HG02852 (cell line): ENCODE measurements around the gene TIPIN.
"Not testable (repeated sequence)": the region's sequence is repeated elsewhere in the genome, so short reads cannot be mapped to it uniquely, and the experiment has no call there.

Experiments
- ATAC-seq: cut with Tn5 transposase; IDR thresholded peaks from one replicate; pipeline ENCODE4 v1.9.1; 2021; ENCODE audit warnings: mild to moderate bottlenecking, moderate library complexity; ENCODE audit not compliant: unreplicated experiment

Gene TIPIN

DNA sequence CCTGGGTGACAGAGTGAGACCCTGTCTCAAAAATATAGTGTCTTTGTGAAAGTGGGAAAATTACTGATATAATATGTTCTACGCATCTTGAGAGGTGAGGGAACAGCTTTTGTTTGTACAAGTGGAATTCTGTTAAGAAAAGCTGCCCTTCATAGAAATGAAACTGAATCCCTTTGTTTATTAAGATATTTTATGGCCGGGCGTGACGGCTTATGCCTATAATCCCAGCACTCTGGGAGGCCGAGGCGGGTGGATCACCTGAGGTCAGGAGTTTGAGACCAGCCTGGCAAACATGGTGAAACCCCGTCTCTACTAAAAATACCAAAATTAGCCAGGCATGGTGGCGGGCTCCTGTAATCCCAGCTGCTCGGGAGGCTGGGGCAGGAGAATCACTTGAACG is 52.1 kb downstream of the TIPIN start:
- ATAC-seq: not testable (repeated sequence)

DNA sequence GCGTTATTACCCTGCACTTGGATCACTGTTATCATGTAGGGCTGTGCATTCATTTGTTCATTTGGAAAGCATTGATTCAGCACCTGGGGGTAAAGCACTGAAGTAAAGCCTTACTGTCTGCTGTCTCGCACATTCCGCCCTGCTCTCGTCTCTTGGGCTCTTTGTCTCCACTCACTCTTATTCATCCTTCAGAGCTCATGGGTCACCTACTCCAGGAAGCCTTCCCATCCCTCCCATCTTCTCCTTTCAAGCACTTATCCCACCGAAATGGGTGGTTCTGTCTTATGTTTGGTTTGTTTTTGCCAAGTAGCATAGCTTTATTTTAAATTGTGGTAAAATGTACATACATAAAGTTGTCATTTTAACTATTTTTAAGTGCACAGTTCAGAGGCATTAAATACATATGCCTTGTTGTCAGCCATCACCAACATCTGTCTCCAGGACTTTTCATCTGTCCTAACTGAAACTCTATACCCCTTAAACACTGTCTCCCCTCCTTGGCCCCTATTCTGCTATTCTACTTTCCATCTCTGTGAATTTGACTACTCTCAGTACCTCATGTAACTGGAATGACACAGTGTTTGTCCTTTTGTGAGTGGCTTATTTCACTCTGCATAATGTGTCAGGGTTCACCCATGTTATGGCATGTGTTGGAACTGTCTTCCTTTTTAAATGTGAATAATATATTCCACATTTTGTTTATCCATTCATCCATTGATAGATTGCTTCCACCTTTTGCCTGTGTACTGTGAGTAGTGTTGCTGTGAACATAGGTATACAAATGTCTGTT is 53.8 kb downstream of the TIPIN start:
- ATAC-seq: no peak

DNA sequence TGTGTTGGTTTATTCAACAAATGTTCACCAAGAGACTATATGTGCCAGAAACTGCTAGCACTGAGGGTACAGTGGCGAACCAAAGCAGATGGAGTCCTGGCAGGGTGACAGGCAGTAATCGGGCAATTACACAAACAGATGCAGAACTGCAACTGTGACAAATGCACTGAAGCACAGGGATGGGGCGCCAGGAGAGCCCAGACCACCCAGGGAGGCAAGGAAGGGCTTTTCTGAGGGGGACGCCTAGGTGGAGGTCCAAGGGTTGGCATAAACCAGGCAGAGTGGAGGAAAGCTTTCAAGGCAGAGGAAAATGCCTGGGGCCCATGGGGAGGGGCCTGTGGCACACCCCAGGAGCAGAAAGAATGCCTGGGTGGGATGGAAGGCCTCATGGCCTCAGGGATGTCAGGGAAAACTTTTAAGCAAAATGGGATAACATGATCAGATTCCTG is 57.7 kb downstream of the TIPIN start:
- no peak for ATAC-seq

DNA sequence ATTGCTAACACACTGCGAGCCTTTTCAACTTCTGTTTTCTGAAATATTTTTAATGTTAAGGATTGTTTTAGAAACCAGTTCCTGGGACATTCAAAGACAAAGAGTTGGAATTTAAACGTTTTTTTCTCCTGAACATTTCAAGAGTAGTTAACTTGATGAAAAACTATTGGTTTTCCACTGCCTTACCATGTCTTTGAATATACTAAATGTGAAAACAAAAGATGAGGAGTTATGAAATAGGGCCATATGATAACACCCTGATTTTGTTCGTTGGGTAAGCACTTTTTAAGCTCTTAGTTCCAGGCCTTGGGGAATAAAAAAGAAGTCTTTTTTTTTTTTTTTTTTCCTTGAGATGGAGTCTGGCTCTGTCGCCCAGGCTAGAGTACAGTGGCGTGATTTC is 60.3 kb downstream of the TIPIN start:
- ATAC-seq: no peak

DNA sequence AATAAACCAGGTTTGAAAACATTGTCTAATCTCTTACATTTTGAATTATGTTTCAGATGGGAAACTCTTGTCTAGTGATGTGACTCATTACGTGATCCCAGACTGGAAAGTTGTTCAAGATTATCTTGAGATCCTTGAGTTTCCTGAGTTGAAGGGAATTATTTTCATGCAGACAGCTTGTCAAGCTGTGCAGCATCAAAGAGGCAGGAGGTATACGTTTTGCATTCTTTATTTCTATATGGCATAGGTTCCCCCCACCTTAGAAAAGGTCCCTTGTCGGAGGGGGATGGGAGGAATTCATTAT is 61.6 kb downstream of the TIPIN start:
- ATAC-seq: no peak

DNA sequence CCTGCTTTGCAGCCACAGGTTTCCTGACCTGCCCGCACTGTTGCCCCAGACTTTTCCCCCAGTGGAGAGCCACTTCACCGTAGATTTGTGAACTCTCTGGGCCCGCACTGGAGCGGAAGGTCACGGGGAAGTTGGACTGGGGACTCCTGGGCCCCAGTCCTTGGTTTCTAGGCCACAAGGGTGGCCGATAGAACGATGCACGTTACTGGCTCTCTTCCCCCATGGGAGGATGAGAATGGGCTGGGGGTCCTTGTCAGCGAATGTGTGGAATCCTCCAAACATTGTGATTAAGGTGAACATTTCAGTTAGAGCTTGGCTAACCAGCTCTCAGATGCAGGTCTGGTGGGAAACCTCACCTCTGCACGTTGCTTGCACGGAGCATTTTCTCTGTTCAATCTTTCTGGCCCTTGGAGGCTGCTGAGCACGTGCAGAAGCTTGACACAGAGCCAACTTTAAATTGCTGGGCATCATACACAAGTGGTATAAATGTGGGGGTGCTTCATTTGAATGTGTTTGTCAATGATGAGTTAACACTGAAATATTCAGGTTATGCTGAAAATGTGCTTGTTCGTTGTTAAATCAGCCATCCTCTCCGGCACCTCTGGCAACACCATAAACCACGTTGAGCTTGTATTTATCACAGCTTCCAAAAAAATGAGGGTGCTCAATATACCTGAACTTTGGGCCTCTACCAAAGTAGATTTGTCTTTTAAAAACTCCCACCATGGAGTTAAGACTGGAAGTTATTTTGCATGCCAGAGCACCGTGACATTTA is 62.1 kb downstream of the TIPIN start:
- peak; percentile 9 for ATAC-seq

DNA sequence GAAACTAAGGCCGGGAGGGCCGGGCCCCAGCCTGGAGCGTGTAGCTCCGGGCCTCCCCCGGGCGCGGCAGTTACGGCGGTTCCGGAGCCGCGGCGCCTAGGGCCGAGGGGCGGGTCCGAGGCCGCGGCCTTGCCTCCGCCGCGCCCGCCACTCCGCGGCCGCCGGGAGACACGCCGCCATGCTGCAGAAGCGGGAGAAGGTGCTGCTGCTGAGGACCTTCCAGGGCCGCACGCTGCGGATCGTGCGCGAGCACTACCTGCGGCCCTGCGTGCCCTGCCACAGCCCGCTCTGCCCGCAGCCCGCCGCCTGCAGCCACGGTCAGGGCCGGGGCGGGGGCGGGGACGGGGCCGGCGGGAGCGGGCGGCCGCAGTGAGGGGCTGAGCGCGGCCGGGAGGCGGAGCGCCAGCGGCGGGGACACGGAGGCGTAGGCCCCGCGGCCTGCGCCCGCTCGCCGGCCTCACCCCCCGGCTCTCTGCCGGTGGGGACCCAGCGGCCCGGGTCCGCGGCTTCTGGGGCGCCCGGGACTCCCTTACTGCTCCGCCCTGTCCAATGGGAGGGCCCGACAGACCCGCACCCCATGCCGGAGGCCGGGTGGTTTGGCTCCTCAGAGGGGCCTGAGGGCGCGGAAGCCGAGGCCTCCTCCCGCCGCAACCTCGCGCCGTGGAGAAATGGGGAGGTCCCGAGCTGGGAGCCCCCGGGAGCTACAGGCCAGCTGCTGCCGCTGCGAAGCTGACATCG is 62.9 kb downstream of the TIPIN start, which contains the start of gene DIS3L:
DIS3L (plus strand) TSS at position 150 of the 738 bp plus-strand sequence; CDS start at position 179, 29 bp downstream.
- peak; percentile 69 for ATAC-seq

DNA sequence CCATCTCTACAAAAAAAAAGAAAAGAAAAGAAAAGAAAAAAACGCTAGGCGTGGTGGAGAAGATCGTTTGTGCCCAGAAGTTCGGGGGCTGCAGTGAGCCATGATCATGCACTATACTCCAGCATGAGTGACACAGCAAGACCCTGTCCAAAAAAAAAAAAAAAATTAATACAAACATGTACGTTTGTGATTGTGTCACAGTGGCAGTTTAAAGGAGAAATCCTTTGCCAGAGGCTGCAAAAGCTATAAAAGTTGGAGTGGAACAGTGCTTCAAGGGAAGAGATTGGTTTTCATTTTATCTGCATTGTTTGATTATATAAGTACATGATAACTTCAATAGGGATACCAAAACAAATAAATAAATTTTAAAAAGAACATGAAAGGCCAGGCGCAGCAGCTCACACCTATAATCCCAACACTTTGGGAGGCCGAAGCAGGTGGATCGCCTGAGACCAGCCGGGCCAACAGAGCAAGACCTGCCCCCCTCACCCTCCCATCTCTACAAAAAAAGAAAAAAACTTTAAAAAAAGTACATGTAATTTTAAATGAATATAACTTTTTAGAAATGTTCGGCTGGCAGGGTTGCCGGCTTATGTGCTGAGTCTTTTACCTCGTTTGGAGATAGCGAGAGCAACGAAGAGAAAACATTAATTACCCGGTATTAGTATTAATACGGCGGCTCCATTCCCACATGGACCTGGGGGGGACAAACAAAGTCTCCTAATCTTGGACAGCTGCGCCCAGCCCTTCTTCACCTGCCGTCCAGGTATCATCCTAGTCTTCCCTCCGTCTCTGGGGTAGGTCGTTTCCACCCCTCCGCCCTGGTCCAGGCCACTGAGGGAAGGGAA is 63.7 kb downstream of the TIPIN start:
- ATAC-seq: peak; percentile 15

DNA sequence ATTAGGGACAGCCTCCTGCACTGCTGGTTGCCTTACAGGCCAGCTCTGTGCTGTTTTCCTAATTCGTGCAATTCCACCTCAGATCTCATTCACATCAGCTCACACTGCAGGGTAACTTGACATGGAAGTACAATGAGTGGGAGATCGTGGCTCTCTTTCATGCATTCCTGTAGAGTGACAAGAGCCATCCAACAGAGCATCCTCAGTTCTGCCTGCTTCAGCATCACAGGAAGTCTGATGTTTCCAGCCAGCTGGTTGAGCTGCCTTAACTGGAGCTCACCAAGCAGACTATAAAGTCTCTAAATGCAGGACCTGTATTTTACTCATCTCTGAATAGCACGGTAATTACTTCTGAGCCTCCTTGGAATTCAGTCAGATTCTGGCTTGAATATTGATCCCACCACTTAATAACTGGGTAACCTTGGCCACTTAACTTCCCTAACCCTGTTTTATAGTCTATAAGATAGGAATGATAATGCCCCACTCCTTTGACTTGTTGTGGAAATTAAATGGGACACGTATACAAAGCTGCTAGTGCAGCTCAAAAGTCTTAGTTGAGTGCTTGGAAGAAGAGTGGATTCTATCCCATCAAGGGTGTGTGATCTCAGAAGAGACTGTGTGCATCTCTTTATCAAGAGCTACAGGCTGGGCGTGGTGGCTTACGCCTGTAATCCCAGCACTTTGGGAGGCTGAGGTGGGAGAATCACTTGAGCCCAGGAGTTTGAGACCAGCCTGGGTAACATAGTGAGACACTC is 64.5 kb downstream of the TIPIN start:
- ATAC-seq: no peak

DNA sequence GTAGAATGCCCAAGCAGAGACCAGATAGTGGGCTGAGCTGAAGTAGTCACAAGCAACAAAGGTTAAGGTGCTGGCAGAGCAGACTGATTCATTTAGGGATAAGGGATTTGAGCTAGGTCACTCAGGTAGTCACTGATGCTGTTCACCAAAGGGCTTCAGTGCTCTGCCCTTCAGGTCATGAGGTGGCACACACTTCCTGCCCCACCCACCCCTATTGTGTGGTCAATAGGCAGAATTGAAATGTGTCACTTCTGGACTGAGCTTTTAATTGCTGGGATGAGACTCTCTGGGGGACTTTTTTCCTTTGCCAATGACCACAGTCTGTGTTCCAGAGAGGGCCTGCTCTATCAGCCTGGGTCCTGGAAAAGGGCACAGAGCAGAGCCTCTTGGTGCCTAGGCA is 66.0 kb downstream of the TIPIN start:
- no peak for ATAC-seq

DNA sequence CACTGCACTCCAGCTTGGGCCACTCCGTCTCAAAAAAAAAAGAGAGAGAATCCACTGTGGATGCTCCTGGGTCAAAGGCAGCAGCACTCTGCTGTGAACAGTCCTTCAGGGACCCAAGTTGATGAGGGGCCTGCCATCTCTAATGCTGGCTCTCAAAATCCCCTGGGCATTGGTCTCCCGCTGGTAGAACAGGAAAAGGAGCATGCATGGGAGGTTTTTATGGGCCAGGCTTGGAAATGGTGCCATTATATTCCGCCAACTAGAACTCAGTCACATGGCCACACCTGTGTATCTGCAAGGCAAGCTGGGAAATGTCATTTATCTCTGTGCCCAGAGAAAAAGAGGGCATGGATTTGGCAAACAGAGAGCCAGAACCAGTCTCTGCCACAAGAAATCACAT is 66.5 kb downstream of the TIPIN start:
- ATAC-seq: no peak

DNA sequence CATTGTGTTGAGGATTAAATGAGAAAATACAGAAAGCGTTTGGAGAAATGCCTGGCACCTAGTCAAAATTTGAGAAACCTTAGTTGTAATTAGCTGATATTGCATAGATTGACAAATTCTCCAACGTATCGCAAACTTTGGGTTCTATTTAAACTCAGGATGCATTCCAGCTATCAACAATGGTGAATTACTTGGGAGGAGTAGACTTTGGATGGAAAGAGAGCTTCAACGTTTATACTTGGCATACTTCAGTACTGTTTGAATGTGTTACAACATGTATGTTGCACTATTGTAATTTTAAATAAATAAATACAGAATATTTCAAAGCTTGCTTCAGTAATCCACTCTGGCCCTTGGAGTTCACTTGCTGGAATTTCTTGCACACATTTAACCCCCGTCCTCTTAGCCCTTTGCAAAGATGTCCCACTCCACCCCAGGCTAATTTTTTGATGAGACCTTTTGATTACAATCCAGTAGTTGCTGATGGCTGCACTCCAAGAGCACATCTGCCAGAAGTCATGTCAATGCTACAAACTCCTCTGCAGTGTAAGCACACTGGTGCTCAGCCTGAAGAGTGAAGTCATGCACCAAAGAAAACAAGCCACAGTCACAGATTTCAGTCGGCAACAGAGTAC is 67.8 kb downstream of the TIPIN start:
- ATAC-seq: no peak

DNA sequence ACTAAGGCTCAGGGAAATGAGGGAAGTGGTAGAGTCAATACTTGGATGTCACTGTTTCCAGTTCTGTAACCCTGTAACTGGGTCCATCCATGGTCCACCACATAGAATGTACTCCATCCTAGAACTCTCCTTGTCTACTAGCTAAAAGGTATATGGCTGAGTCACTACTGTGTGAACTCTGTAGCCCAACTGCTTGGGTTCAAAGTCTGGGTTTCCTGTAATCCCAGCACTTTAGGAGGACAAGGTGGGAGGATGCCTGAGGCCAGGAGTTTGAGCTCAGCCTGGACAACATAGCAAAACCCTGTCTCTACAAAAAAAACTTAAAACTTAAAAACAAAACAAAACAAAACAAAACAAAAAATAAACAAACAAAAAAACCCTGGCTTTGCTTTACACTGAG is 68.4 kb downstream of the TIPIN start:
- ATAC-seq: no peak

DNA sequence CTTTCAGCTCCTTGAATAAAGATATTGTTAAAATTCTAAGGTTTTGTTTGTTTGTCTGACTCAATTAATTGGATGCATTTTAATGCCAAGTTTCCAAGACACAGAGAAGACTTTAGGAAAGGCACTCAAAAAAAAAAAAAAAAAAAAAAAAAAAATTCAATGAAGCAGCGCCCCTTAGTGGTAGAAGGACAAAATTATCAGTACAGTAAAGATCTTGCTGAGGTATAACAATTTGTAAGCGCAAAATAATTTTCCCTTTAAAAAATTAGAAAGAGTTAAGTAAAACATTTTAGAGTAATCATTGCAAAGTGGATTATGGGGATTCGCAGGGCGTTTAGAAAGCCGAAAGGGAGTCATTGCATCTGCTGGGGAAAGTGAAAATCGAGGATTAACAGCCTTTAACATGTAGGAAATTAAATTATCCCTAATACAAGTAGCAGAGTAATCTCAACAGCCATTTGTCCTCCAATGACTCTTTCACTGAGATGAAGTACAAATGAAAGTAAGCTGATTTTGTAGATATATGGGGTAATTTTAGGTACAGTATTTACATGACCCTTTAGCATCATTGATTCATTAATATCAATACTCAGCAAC is 68.9 kb downstream of the TIPIN start:
- ATAC-seq: no peak
